ENCODE measurements around the gene GPR55. TPM values are rescaled to one million over a fixed set of nuclear protein-coding genes. Genes with fewer than 3 reads are reported as not detected.

GPR55 gene
- total and polyA plus RNA-seq, 2 of the 4 experiments (the other 2 are of a cell fraction): 0.03 TPM; not detected in 1

- Histone ChIP-seq H3K14ac (replicated peaks; ENCODE audit: low read depth, low read length) (no peak overlapping the region), H2AK5ac (ENCODE audit: low read depth, low read length) (no peak overlapping the region), H3K27ac (ENCODE audit: insufficient read depth, low read length) (no peak overlapping the region), H3K23ac (ENCODE audit: low read depth, low read length) (no peak overlapping the region), H3K4me2 (ENCODE audit: low read depth, low read length) (no peak overlapping the region), H4K20me1 (ENCODE audit: insufficient read depth, low read length) (no peaks in the 10 kb centered on the region), H3K9me3 (ENCODE audit: control insufficient read depth, insufficient read depth, low read length) (no peaks in the 10 kb centered on the region), H4K5ac (ENCODE audit: low read depth, low read length) (no peak overlapping the region), H2BK5ac (ENCODE audit: low read depth, low read length, poor library complexity, severe bottlenecking) (no peak overlapping the region), H2AFZ (replicated peaks; ENCODE audit: low read length, poor library complexity) (no peak overlapping the region), H3K4ac (ENCODE audit: low read depth, low read length) (no peak overlapping the region), H3K36me3 (ENCODE audit: control insufficient read depth, insufficient read depth, low read length) (no peaks in the 10 kb centered on the region), H3K18ac (ENCODE audit: low read depth, low read length) (no peak overlapping the region), H3K9ac (ENCODE audit: low read depth, low read length) (no peak overlapping the region), H2BK20ac (ENCODE audit: low read depth, low read length) (no peak overlapping the region), H2BK15ac (ENCODE audit: low read depth, low read length) (no peak overlapping the region), H3K27me3 (ENCODE audit: control insufficient read depth, insufficient read depth, low read length) (peaks cover 19% of the 10 kb centered on the region), H3K56ac (ENCODE audit: extremely low read depth, insufficient read depth, low read length) (no peak overlapping the region), H2AK9ac (replicated peaks; ENCODE audit: low read depth, low read length, poor library complexity) (no peak overlapping the region), H3K9me1 (ENCODE audit: insufficient read depth, low read length) (no peaks in the 10 kb centered on the region), H3K79me1 (ENCODE audit: low read depth in 1 of 2, low read length in 2 of 2) (no peaks in the 10 kb centered on the region), H4K8ac (ENCODE audit: low read depth in 2 of 2, low read length in 2 of 2) (no peak overlapping the region), H3K4me1 (ENCODE audit: control insufficient read depth, insufficient read depth, low read length) (no peaks in the 10 kb centered on the region), H4K91ac (ENCODE audit: insufficient read depth, low read depth, low read length) (no peak overlapping the region), H2BK120ac (ENCODE audit: low read depth, low read length) (no peak overlapping the region), H3K4me3 (ENCODE audit: insufficient read depth, low read depth, low read length) (no peak overlapping the region)
- ChIA-PET POLR2A (ENCODE audit: unreplicated experiment) (no interaction called here), CTCF (no interaction called here)
- DNase-seq (no peak), ATAC-seq (ENCODE audit: low read depth) (no peak)
- in situ Hi-C loops (cut with MboI; ENCODE audit: low sequenced_read_pairs): no loop called here
- no TSS peak for BruUV-seq (replicated peaks)
- TF ChIP-seq BHLHE40 (IDR thresholded peaks at IDR 0.05; ENCODE audit: low read depth, low read length): no peak
- no peak for TF ChIP-seq FOS (IDR thresholded peaks at IDR 0.05; ENCODE audit: low read depth, low read length)
- no peak for TF ChIP-seq RAD21 (IDR thresholded peaks at IDR 0.05; ENCODE audit: low read length)
- no peak for TF ChIP-seq RCOR1 (IDR thresholded peaks at IDR 0.05; ENCODE audit: insufficient replicate concordance, low read length)
- TF ChIP-seq SMC3 (IDR thresholded peaks at IDR 0.05; ENCODE audit: low read depth, low read length): no peak
- TF ChIP-seq CEBPB (IDR thresholded peaks at IDR 0.05; ENCODE audit: low read depth, low read length): no peak
- no peak for TF ChIP-seq MAZ (IDR thresholded peaks at IDR 0.05; ENCODE audit: borderline replicate concordance, low read depth, low read length)
- TF ChIP-seq, protein P1, sequence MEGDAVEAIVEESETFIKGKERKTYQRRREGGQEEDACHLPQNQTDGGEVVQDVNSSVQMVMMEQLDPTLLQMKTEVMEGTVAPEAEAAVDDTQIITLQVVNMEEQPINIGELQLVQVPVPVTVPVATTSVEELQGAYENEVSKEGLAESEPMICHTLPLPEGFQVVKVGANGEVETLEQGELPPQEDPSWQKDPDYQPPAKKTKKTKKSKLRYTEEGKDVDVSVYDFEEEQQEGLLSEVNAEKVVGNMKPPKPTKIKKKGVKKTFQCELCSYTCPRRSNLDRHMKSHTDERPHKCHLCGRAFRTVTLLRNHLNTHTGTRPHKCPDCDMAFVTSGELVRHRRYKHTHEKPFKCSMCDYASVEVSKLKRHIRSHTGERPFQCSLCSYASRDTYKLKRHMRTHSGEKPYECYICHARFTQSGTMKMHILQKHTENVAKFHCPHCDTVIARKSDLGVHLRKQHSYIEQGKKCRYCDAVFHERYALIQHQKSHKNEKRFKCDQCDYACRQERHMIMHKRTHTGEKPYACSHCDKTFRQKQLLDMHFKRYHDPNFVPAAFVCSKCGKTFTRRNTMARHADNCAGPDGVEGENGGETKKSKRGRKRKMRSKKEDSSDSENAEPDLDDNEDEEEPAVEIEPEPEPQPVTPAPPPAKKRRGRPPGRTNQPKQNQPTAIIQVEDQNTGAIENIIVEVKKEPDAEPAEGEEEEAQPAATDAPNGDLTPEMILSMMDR (conservative IDR thresholded peaks at IDR 0.05; ENCODE audit: low read depth, low read length): no peak
- no peak for TF ChIP-seq CHD1 (IDR thresholded peaks at IDR 0.05; ENCODE audit: low read depth, low read length)
- TF ChIP-seq NFE2L2 (IDR thresholded peaks at IDR 0.05; ENCODE audit: low read depth, low read length): no peak
- TF ChIP-seq MAFK (IDR thresholded peaks at IDR 0.05; ENCODE audit: low read depth, low read length): no peak
- dilution Hi-C loops (cut with HindIII; ENCODE audit: low sequenced_read_pairs, unreplicated experiment): no loop called here
- intact Hi-C loops (cut with micrococcal nuclease): no loop called here
- no CpG with 5 or more reads among the region's 3 CpGs for WGBS, 2 experiments (ENCODE audit: extremely low coverage in 2 of 2, insufficient read length in 1 of 2)
Observed at GRCh38 chr2:230914886-230915285, 10.2 kb downstream of the GPR55 start.

All from IMR-90 (cell line).